Astrocyte of the spinal cord (primary cell): ENCODE measurements around the gene GALNT16.
"Not testable (repeated sequence)": the region's sequence is repeated elsewhere in the genome, so short reads cannot be mapped to it uniquely, and the experiment has no call there.

ENCODE experiments used
- DNase-seq: peaks from one replicate; pipeline ENCODE4 v3.0.0; 2011; ENCODE audit warnings: low read depth, low spot score
- H3K4me3 ChIP-seq: 2 replicates; pipeline ENCODE4 v1.5.1; 2011; ENCODE audit warnings: low read depth, mild to moderate bottlenecking, low read length, moderate library complexity
- CTCF ChIP-seq: IDR thresholded peaks from 2 replicates; pipeline ENCODE4 v1.5.1; 2012; ENCODE audit warnings: low read depth, mild to moderate bottlenecking, low read length, inconsistent platforms
- in situ Hi-C: cut with HindIII; loops from 2 replicates; pipeline ENCODE4 v1.10.0; 2017; ENCODE audit warnings: low sequenced_read_pairs

The GALNT16 gene

GRCh38 chr14:69259527-69260189, at the start of gene GALNT16:
Gene GALNT16 (plus strand): TSS chr14:69260158. CDS start chr14:69260291, 133 bp downstream.
- in situ Hi-C loops = no loop called here
- TF ChIP-seq CTCF = peak; percentile 18
- peak; percentile 26 for DNase-seq
- H3K4me3 ChIP-seq = peak within 1 kb of the TSS; percentile 39

GRCh38 chr14:69214393-69214792, 45.6 kb upstream of the GALNT16 start:
- DNase-seq = peak; percentile 33
- TF ChIP-seq CTCF = no peak
- in situ Hi-C loops = no loop called here
- no peak overlapping the region for H3K4me3 ChIP-seq

- DNase-seq, in situ Hi-C loops, H3K4me3 ChIP-seq: not testable (repeated sequence)
Measured at GRCh38 chr14:69217663-69218062, 42.3 kb upstream of the GALNT16 start.

- in situ Hi-C loops = no loop called here
- no peak overlapping the region for H3K4me3 ChIP-seq
- TF ChIP-seq CTCF = no peak
- DNase-seq = no peak
Measured at GRCh38 chr14:69224946-69225345, 35.0 kb upstream of the GALNT16 start.

GRCh38 chr14:69226178-69226577, 33.8 kb upstream of the GALNT16 start:
- in situ Hi-C loops = no loop called here
- no peak for DNase-seq
- no peak overlapping the region for H3K4me3 ChIP-seq
- TF ChIP-seq CTCF = no peak

GRCh38 chr14:69226736-69227135, 33.2 kb upstream of the GALNT16 start:
- H3K4me3 ChIP-seq = no peak overlapping the region
- in situ Hi-C loops = no loop called here
- no peak for DNase-seq
- no peak for TF ChIP-seq CTCF

GRCh38 chr14:69231486-69231885, 28.5 kb upstream of the GALNT16 start:
- no peak for DNase-seq
- in situ Hi-C loops = no loop called here
- no peak overlapping the region for H3K4me3 ChIP-seq
- TF ChIP-seq CTCF = no peak
